Uterus (tissue), 2 donors: ENCODE measurements around the gene TOP3B.

Experiments used
- POLR2A ChIP-seq, 2 donors: fragments of 450-650 bp; IDR thresholded peaks; one replicate each; pipeline ENCODE4 v1.6.1; 2016; ENCODE audit warnings: antibody characterized with exemption in 2 of 2, mild to moderate bottlenecking in 1 of 2, moderate library complexity in 1 of 2
- TF ChIP-seq, protein P1 (sequence below), 4 experiments: fragments of 200-600 bp in 2 of 4; fragments of 450-650 bp in 2 of 4; sonication (generic) in 2 of 4; IDR thresholded peaks; one replicate each; pipeline ENCODE4 v1.5.1; 2016 to 2019; ENCODE audit warnings: antibody characterized with exemption in 4 of 4, mild to moderate bottlenecking in 2 of 4, moderate library complexity in 1 of 4

DNA sequence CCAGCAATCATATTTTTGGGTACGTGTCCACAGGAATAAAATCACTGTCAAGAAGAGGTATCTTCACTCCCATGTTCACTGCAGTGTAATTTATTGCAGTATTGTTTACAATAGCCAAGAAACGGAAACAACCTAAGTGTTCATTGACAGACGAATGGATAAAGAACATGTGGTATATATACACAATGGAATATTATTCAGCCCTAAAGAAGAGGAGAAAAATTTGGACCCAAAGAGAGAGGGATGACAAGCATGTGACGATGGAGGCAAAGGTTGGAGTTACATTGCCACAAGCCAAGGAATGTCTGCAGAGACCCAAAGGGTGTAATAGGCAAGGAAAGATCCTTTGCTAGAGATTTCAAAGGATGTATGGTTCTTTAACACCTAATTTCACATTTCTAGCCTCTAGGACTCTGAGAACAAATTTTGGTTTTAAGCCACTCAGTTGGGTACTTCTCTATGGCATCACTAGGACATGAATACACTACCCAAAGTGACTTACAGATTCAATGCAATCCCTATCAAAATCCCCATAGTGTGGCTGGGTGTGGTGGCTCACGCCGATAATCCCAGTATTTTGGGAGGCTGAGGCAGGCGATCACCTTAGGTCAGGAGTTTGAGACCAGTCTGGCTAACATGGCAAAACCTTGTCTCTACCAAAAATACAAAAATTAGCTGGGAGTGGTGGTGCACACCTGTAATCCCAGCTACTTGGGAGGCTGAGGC, 31.1 kb upstream of the TOP3B start:
- no peak for TF ChIP-seq POLR2A (IDR thresholded peaks at IDR 0.05)
- TF ChIP-seq, protein P1, sequence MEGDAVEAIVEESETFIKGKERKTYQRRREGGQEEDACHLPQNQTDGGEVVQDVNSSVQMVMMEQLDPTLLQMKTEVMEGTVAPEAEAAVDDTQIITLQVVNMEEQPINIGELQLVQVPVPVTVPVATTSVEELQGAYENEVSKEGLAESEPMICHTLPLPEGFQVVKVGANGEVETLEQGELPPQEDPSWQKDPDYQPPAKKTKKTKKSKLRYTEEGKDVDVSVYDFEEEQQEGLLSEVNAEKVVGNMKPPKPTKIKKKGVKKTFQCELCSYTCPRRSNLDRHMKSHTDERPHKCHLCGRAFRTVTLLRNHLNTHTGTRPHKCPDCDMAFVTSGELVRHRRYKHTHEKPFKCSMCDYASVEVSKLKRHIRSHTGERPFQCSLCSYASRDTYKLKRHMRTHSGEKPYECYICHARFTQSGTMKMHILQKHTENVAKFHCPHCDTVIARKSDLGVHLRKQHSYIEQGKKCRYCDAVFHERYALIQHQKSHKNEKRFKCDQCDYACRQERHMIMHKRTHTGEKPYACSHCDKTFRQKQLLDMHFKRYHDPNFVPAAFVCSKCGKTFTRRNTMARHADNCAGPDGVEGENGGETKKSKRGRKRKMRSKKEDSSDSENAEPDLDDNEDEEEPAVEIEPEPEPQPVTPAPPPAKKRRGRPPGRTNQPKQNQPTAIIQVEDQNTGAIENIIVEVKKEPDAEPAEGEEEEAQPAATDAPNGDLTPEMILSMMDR (IDR thresholded peaks at IDR 0.05) = no peak
